GF-D8 (cell line): Measurements from ENCODE around the gene SDC1.

Source experiments
- DNase-seq: peaks from one replicate; lab custom pipeline; 2025; lab: John Stamatoyannopoulos, UW

Gene SDC1

DNA sequence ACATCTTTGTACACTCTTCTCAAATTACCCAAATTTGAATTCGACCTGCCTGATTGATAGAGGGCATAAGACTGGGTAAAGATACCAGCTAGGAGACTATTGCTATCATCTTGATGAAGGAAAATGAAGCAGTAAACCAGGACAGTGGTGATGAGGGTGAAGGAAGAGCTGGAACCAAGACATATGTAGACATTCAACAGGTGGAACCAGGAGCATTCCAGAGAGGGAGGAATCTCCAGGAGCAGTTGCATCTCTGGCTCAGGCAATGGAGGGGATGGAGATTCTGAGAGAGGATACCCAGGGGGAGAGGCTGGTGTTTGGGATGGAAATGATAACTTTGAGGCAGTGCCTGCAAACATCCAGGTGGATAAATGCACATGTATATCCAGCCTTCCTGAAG lies 41.6 kb downstream of the SDC1 start:
- no peak for DNase-seq

DNA sequence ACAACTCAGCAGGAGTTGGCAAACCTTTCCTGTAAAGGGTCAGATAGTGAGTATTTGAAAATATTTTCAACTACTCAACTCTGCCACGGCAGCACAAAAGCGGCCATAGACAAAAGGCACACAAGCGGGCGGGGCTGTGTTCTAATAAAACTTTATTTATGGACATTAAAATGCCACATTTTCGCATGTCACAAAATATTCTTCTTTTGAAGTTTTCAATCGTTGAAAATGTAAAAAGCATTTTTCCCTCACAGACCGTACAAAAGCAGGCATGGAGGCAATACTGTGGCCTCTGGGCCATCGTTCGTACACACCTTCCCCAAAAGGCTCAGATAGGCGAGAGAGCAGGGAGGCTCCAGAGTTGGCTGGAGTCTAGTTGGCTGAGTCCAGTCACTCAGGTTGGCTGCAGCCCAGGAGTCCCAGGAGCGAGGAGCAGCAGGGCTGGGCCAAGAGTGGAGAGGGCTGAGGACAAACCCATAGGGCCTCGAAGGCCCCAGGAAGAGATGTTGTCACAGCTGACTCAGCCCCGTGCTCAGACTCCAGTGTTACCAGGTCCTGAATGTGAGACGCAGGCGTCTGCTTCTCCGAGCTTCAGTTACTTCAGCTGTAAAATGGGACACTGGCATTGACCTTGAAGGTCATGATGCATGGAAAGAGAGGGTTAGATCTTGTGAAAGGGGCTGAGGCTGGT lies 42.5 kb downstream of the SDC1 start:
- no peak for DNase-seq

DNA sequence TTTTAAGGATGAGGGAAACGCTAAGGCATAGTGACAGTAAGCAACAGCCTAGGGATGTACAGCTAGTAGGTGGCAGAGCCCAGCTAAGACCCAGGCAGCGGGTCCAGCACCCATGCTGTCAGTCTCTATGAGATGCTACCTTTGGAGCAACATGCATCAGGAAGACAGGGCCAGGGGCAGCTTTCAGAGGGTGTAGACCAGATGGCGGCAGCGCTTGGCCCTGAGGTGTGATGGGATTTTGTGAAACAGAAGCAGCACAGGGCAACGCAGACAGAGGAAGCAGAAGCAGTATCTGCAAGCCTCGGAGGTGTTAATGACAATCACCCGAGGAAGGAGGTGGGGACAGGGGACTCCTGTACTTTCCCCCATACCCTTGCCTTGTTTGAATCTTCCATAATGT lies 43.2 kb downstream of the SDC1 start:
- DNase-seq = no peak

- DNase-seq = no peak
Observed at GRCh38 chr2:20180676-20181648, 44.0 kb downstream of the SDC1 start.

DNA sequence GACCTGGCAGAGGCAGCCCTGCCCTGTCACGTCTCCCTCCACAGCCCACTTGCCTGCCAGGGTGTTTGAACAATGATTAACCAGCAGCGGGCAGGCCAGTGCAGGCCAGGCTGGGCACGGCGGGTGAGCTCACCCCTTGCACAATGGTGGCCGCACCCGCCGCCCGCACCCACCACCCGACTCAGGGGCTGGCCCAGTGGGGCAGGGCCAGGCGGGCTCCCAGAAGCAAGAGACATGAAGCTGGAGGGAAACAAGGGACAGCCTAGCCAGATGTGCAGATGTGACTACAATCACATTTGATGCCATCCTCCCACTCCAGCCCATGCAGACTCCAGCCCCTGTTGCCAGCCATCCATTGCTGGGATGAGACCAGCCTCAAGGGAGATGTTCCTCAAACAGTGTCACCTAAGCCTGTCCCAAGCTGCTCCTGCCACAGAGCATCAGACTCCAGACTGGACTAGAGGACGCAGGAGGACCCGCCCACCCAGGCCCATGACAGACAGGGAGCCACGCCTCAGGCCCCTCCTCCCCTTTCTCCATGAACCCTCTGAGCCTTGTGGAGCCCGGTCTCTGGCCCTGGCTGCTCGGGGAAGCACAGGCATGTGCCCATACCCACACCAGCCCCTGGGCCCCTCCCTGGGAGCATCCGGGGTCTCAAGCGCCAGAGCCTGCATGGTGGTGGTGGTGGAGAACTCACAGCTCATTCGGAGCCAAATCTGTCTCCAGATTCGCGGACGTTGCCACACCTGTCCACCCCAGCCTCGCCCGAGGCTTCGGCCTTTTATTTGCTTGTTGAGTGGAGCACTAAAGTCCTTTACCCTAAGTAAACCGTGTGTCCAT lies 45.0 kb downstream of the SDC1 start:
- no peak for DNase-seq

GRCh38 chr2:20179466-20179754 lies 45.5 kb downstream of the SDC1 start:
- DNase-seq = no peak

- DNase-seq = no peak
Observed at GRCh38 chr2:20178666-20179465, 46.1 kb downstream of the SDC1 start.

- DNase-seq = no peak
Observed at GRCh38 chr2:20178249-20178607, 46.7 kb downstream of the SDC1 start.

DNA sequence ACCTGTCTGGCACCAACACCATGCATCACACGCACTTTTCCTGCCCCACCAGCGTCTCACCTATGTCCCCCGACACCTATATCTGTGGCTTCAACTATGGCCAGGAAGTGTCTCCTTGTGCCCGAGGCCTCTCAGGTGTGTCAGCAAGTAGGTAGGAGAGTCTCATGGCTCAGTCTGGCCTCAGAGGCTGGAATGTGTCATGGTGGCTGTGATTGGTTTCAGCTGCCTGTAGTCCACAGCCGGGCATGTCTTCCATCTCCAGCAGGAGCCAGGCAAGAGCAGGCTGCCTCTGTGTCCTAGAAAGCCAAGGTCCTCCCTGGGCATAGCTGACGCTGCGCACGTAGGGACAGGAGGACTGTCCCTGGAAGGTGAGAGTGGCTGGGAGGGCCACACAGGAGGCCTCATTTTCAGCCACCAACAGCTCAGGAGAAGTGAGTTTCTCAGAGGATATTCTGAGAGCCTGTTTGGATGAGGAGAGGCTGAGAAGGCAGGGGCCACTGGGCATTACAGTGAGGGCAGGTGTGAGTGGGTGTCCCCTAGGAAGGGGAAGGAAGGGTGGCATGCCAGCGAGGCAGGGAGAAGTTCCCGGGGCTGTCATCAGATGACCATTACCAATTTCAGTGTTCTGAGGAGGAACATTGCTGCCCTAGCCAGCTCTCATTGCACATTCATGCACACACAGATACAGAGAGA lies 47.2 kb downstream of the SDC1 start:
- DNase-seq = no peak

DNA sequence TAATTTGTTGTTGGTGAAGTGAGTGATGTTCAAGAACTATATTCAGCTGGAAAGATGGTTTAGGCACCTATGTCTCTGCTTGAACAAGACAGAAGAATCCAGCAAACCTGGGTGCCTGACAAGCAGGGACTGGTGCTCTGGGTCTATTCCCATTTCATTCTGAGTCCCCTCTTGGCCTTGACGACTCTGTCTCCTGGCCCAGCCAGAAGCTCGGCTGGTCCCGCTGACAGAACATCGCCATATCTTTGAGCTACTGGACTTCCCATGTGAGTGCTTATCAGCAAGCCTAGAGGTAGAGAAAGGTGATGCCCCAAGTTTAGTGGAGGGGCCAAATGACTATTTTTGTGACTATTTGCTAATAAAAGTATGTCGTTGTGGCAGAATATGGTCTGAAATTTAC lies 48.2 kb downstream of the SDC1 start:
- DNase-seq = no peak

DNA sequence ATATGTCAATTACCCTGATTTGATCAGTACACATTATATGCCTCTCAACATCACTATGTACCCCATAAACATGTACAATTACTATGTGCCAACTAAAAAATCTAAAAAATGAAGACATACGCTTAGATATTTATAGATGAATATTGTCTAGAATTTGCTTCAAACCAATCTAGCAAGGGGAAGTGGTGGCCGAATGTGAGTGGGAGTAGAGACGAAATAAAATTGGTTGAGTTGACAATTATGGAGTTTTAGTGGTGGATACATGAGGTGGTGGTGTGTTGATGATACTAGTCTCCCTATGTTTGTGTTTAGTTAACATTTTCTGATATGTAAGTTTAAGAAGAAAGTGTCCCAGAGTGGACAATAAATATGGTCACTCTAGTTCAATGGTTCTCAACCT lies 49.0 kb downstream of the SDC1 start:
- no peak for DNase-seq

GRCh38 chr2:20175267-20175666 lies 49.7 kb downstream of the SDC1 start:
- DNase-seq = no peak

GRCh38 chr2:20174410-20174809 lies 50.5 kb downstream of the SDC1 start:
- no peak for DNase-seq

DNA sequence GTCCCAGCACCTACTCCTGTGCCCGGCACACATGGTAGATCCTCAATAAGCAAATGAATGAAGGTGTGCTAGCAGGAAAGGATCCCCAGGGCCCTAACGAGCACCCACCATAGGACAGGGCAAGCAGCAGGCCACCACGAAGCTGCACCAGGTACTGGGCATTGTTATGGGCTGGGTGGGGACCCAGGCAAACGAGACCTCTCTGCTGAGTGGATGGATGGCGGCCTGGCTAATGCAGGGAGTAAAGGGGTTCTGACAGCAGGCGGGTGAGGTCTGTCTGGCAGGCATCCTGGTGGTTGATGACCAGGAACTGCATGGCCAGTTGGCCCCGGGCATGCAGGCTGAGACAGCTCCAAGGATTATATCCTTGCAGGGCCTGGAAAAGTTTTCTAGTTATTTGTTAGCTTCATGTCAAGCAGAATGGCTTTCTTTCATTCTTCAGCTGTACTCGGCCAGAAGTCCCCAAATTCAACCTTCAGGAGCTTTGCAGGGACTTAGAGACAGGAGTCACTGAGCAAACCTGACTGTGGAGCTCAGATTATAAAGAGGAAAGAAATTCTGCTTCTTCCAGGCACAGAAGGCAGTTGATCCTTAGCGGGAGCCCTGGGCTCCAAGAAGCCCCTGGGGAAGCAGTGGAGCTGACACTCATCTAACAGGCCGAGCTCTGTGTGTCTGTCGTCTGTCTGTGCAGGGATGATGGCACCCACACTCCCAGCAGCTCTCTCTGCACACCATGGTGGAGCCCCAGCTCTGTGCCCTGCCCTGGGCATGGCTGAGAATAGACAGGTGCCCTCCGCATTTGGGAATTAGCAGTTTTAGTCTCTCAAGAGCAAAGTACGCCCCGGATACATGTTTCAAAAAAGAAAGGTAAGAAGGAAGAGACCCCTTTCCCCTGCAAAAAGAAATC lies 51.2 kb downstream of the SDC1 start:
- DNase-seq = no peak

- no peak for DNase-seq
Observed at GRCh38 chr2:20173064-20173463, 51.9 kb downstream of the SDC1 start.

- no peak for DNase-seq
Observed at GRCh38 chr2:20172273-20173055, 52.5 kb downstream of the SDC1 start.

GRCh38 chr2:20171445-20171977 lies 53.4 kb downstream of the SDC1 start:
- no peak for DNase-seq

DNA sequence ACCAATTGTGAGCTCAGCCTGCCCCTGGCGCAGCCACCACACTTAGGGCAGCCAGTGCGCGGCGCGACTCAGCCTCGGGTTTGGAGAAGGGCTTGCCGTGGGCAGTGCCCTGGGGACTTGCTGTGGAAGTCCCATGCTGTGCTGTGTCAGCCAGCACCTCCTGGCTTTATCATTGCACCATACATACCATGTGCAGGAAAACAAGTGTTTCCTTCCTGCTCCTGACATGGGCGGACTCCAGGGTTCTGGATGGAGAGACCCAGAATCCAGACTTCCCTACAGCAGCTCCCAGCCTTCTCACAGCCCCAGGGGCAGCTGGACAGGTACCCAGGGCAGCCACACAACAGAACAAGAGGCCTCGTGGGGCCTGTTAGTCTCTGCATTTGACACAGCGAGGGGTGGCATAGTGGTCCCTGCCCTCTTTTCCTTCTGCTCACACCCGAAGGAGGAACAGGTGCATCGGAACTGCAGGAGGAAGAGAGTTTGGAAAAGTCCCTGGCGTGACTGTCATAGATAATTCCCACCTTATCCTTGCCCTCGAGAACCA lies 54.2 kb downstream of the SDC1 start:
- no peak for DNase-seq
